ENCODE data around the gene HES5. TPM values are rescaled to one million over a fixed set of nuclear protein-coding genes. Genes with fewer than 3 reads are reported as not detected.
"Not testable (repeated sequence)": the region's sequence is repeated elsewhere in the genome, so short reads cannot be mapped to it uniquely, and the experiment has no call there.

HES5 gene
- total RNA-seq, 2 donors from 2014 or later = 2.6 TPM; not detected in 1

GRCh38 chr1:2573250-2573920 is 43.3 kb upstream of the HES5 start:
- no peak overlapping the region for H3K4me3 ChIP-seq
- intact Hi-C loops (cut with DNase I) = no loop called here
- peaks cover 7% of the 10 kb centered on the region for H3K4me1 ChIP-seq (replicated peaks)
- TF ChIP-seq POLR2AphosphoS5 (IDR thresholded peaks at IDR 0.05) = no peak
- TF ChIP-seq POLR2A (IDR thresholded peaks at IDR 0.05) = no peak
- TF ChIP-seq CTCF (IDR thresholded peaks at IDR 0.05) = no peak
- no peak overlapping the region for H3K27ac ChIP-seq
- 96% methylated on average over 8 of the region's 8 CpGs for WGBS
- no peaks in the 10 kb centered on the region for H3K27me3 ChIP-seq (replicated peaks; ENCODE audit: insufficient read depth)
- DNase-seq (ENCODE audit: low spot score) = no peak
- H3K36me3 ChIP-seq = no peaks in the 10 kb centered on the region
- no peaks in the 10 kb centered on the region for H3K9me3 ChIP-seq

- Histone ChIP-seq H3K4me1 (replicated peaks) (no peaks in the 10 kb centered on the region), H3K9me3 (no peaks in the 10 kb centered on the region), H3K4me3 (no peak overlapping the region), H3K36me3 (no peaks in the 10 kb centered on the region), H3K27me3 (replicated peaks; ENCODE audit: insufficient read depth) (no peaks in the 10 kb centered on the region), H3K27ac (no peak overlapping the region)
- WGBS = 88% methylated on average over 9 of the region's 9 CpGs
- intact Hi-C loops (cut with DNase I) = no loop called here
- DNase-seq (ENCODE audit: low spot score) = no peak
- TF ChIP-seq CTCF (IDR thresholded peaks at IDR 0.05) = no peak
- TF ChIP-seq POLR2A (IDR thresholded peaks at IDR 0.05) = no peak
- TF ChIP-seq POLR2AphosphoS5 (IDR thresholded peaks at IDR 0.05) = no peak
Measured at GRCh38 chr1:2571348-2571747, 41.3 kb upstream of the HES5 start.

- H3K4me3 ChIP-seq = no peak overlapping the region
- no peak for DNase-seq (ENCODE audit: low spot score)
- no peaks in the 10 kb centered on the region for H3K27me3 ChIP-seq (replicated peaks; ENCODE audit: insufficient read depth)
- TF ChIP-seq POLR2AphosphoS5 (IDR thresholded peaks at IDR 0.05) (no peak), CTCF (IDR thresholded peaks at IDR 0.05) (no peak), POLR2A (IDR thresholded peaks at IDR 0.05) (no peak)
- H3K4me1 ChIP-seq (replicated peaks) = no peaks in the 10 kb centered on the region
- intact Hi-C loops (cut with DNase I) = no loop called here
- no peaks in the 10 kb centered on the region for H3K36me3 ChIP-seq
- H3K9me3 ChIP-seq = no peaks in the 10 kb centered on the region
- WGBS = 77% methylated on average over 17 of the region's 17 CpGs
- no peak overlapping the region for H3K27ac ChIP-seq
Measured at GRCh38 chr1:2570332-2570731, 40.3 kb upstream of the HES5 start.

GRCh38 chr1:2569703-2570102 is 39.6 kb upstream of the HES5 start:
- 84% methylated on average over 13 of the region's 13 CpGs for WGBS
- H3K36me3 ChIP-seq; H3K27me3 ChIP-seq (replicated peaks; ENCODE audit: insufficient read depth); DNase-seq (ENCODE audit: low spot score); H3K4me1 ChIP-seq (replicated peaks); H3K27ac ChIP-seq; H3K4me3 ChIP-seq; intact Hi-C loops (cut with DNase I); H3K9me3 ChIP-seq: not testable (repeated sequence)

GRCh38 chr1:2569060-2569459 is 39.0 kb upstream of the HES5 start:
- H3K4me1 ChIP-seq (replicated peaks) = no peaks in the 10 kb centered on the region
- H3K27me3 ChIP-seq (replicated peaks; ENCODE audit: insufficient read depth) = no peaks in the 10 kb centered on the region
- 85% methylated on average over 15 of the region's 17 CpGs for WGBS
- no peak overlapping the region for H3K4me3 ChIP-seq
- DNase-seq (ENCODE audit: low spot score) = no peak
- TF ChIP-seq POLR2A (IDR thresholded peaks at IDR 0.05) (no peak), POLR2AphosphoS5 (IDR thresholded peaks at IDR 0.05) (no peak), CTCF (IDR thresholded peaks at IDR 0.05) (no peak)
- H3K9me3 ChIP-seq = no peaks in the 10 kb centered on the region
- intact Hi-C loops (cut with DNase I) = no loop called here
- H3K36me3 ChIP-seq = no peaks in the 10 kb centered on the region
- H3K27ac ChIP-seq = no peak overlapping the region

- DNase-seq (ENCODE audit: low spot score); H3K27ac ChIP-seq; H3K4me1 ChIP-seq (replicated peaks); intact Hi-C loops (cut with DNase I); H3K9me3 ChIP-seq; H3K36me3 ChIP-seq; H3K4me3 ChIP-seq; H3K27me3 ChIP-seq (replicated peaks; ENCODE audit: insufficient read depth): not testable (repeated sequence)
- 22% methylated on average over 6 of the region's 17 CpGs for WGBS
Measured at GRCh38 chr1:2568187-2568816, 38.2 kb upstream of the HES5 start.

Data from prostate gland (tissue), 2 donors.